B cell (primary cell): Measurements from ENCODE around the gene KMO.

Source experiments
- EZH2 ChIP-seq: IDR thresholded peaks from 2 replicates; pipeline ENCODE4 v1.6.1; 2012; ENCODE audit warnings: borderline replicate concordance, low read depth, mild to moderate bottlenecking, moderate library complexity, low read length; ENCODE audit not compliant: insufficient read depth, poor library complexity, severe bottlenecking
- TF ChIP-seq, protein P1 (sequence below): fragments of 200-600 bp; IDR thresholded peaks from one replicate; pipeline ENCODE4 v1.8.0; 2022; ENCODE audit warnings: antibody characterized with exemption, mild to moderate bottlenecking

DNA sequence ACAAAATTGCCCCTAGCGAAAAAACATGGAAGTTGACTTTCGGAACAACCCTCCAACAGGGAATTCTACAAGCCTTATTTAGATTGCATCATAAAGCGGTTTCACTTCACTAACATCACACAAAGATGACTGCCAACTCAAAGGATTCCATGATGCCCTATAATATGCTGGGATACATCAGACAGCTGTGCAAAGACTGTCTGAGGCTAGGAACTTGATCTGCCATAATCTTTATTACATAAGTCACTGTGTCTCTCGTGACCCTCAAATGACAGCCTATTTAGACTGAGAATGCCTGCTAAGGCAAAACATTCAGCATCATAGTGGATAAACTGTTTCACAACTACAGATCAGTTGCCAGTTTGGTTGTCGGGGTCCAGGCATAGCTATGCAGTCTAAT lies 36.4 kb upstream of the KMO start:
- no peak for TF ChIP-seq EZH2
- TF ChIP-seq, protein P1, sequence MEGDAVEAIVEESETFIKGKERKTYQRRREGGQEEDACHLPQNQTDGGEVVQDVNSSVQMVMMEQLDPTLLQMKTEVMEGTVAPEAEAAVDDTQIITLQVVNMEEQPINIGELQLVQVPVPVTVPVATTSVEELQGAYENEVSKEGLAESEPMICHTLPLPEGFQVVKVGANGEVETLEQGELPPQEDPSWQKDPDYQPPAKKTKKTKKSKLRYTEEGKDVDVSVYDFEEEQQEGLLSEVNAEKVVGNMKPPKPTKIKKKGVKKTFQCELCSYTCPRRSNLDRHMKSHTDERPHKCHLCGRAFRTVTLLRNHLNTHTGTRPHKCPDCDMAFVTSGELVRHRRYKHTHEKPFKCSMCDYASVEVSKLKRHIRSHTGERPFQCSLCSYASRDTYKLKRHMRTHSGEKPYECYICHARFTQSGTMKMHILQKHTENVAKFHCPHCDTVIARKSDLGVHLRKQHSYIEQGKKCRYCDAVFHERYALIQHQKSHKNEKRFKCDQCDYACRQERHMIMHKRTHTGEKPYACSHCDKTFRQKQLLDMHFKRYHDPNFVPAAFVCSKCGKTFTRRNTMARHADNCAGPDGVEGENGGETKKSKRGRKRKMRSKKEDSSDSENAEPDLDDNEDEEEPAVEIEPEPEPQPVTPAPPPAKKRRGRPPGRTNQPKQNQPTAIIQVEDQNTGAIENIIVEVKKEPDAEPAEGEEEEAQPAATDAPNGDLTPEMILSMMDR, result no peak
